GM21717 (cell line): ENCODE data around the gene SASH1.

Experiments used
- ATAC-seq: cut with Tn5 transposase; IDR thresholded peaks from one replicate; pipeline ENCODE4 v1.9.1; 2021; ENCODE audit warnings: mild to moderate bottlenecking, moderate library complexity; ENCODE audit not compliant: unreplicated experiment

Gene SASH1

DNA sequence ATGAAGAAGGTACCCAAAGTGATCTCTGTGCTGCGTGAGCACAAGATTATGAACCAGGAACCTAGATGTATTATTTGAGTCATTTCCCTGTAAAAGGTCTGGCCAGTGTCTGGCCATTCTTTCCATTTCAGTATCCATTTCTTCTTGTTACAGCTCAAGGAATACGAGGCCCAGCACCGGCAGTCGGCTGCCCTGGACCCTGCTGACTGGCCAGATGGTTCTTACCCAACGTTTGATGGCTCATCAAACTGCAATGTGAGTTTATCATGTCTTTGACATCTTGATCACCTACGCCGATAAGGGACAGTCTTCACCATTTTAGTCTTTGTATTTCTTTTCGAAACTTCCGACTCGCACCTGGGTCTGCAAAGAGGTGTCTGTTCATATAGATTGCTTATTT is 144.8 kb downstream of the SASH1 start:
- ATAC-seq, result no peak

DNA sequence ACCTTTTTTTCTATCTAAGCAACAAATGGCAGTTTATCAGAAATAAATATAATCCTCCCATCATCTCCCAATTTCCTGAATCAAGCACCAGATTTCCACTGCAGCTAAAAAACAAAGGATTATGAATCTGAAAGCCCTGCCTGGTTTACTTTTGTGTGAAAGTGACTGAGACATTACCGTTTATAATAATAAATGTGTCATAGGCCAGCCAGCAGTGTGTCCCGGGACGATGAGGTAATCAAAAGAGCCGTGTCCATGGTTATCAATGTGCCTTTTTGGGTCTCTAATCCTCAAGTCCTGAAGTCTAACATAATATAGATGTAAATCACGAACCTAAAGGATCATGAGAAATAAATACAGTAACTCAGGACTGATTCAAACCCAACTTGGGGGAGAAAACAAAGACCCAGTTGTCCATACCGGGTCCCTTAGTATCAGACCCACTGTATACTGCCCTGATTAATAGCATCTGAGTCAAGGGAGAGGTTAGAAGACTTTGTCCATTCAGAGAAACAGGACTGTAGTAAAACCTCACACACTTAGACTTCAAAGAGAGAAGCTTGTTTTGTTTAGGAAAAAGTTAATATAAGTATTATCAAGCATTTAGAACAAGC is 149.1 kb downstream of the SASH1 start:
- no peak for ATAC-seq

DNA sequence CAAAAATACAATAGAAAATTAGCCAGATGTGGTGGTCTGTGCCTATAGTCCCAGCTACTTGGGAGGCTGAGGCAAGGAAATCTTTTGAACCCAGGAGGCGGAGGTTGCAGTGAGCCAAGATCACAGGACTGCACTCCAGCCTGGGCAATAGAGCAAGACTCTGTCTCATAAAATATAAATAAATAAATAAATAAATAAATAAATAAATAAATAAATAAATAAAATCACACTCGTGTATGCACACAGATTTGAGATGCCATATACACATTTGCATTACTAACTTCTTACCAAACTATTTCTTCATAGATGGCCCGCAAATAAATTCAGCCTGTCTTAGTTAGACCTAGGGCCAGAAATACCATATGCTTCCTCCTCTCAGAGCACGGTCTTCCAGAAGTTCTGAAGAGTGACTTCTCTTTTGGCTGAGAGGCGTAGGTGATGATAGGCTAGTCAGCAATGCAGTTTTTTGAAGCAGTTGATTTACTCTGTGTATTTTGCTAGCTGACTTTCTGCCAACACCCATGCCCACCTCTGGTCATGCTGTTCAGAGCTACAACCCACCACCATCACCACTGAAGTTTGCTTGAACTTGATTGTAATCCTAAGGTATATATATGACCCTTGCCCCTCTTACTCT is 150.1 kb downstream of the SASH1 start:
- no peak for ATAC-seq

DNA sequence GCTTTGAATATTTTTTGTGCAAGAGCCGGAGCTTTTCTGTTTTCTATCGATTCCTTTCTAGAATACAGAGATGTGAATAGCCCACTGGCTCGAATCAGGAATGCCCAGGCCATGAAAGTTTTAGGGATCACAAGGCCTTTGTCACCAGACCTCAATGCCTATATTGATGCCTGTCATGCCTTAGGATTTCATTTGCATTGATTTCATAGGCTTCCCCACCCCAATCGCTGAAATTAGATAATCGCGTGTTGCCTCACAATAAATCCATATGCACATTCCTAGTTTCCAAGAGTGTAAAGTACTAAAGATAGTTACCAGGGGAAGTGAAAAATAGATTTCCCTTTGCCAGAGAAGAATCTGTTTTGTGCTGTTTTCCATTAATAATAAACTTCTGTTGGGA is 150.8 kb downstream of the SASH1 start:
- ATAC-seq, result no peak

DNA sequence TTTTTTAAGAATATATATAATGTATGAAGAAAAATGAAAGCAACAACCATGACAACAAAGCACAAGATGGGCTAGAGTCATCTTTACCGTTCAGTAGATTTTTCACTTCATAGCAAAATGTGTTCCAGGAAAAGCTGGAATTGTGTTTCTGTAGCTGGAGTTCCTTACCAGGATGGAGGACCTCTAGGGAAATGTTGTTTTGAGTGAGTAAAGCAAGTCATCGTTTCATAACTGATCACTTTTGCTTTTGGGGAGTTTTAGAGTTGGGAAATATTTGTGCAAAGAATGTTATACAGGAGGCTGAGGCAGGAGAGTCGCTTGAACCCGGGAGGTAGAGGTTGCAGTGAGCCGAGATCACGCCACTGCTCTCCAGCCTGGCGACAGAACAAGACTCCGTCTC is 151.6 kb downstream of the SASH1 start:
- ATAC-seq, result no peak

DNA sequence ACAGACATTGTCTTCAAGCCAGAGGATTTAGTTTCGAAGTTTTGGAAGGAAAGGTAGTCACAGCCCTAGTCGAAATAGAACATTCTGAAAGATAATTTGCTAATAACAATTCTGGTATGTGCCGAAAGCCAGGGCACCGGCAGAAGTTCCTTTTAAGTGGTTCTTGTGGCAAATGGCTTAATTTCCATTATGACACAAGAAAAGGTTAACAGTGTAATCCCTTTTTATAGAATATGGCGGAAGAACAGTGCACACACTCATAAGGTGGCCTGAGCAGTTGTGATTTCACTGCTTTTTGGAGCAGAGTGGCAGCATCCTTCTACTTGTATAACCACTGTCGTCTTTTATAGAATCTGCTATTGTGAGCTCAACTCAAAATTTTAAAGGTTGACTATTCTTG is 152.4 kb downstream of the SASH1 start:
- ATAC-seq, result no peak

DNA sequence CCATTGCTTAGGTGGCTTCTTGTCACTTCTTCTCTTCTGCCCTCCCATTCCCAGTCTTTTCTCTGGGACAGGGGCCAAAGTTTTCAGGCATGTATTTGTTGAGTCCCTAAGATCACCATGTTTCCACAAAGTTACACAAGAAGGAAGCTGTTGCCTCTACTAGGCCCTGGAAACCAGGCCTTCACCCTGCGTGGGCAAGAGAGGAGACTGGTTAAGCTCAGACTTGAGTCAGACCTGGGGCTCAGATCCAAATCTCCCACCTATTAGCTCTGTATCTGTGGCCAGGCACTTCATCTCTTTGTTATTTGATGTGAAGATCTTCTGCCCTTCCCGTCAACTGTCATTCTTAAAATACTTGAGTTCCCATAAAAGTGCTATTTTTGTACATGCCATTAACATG is 154.6 kb downstream of the SASH1 start:
- no peak for ATAC-seq

DNA sequence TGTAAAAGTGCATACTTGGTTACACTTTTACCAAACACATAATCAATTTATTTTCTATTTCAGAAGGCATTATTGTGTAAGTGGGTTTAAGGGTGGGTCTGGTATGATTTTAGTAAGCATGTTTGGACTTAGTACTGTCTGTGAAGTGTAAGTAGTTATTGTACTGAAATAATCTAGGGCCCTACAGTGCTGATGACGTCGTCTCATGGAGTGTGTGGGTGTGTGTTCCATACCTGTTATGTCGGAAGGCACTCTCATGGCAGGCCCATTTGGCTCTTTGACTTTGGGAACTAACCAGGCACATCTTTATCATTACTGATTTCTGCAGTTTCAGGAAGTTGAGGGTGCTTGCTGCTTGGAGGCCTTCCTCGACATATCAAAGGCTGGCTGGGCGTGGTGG is 155.1 kb downstream of the SASH1 start:
- no peak for ATAC-seq

DNA sequence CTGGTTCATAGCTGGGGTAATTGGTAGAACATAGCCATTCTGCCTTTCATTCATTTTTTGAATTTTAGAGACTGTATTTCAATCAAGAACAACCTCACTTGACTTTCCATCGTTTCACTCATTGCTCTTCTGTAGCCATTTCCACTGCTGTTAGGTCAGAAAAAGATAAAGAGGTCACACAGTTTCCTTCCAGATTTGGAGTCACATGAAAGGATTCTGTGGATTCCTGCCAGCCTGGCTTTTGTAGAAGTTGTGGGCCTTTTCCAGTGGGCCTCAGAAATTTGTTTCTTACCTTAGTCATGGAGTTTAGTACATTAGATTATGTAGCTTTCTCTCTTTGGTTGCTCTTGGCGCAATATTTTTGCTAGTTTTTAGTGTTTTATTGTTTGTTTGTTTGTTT is 157.8 kb downstream of the SASH1 start:
- no peak for ATAC-seq

DNA sequence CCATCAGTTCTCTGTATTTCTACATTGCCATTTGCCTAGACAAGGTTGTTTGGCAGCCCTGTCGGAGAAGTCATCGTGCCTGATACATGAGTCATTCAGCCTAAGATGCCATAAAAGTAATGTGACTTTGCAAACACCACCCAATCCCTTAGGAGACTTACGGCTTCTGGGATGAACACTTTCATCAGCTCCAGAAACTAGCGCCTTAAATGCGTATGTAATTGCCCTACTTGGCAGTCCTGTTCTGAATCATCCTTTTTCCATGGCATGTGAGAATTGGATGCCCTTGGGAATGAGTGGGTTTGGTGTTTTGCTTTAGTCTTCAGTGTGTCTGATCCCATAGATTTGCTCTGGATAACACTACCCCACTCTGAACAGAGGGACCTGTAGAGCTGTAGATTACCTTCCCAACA is 158.5 kb downstream of the SASH1 start:
- ATAC-seq, result no peak

DNA sequence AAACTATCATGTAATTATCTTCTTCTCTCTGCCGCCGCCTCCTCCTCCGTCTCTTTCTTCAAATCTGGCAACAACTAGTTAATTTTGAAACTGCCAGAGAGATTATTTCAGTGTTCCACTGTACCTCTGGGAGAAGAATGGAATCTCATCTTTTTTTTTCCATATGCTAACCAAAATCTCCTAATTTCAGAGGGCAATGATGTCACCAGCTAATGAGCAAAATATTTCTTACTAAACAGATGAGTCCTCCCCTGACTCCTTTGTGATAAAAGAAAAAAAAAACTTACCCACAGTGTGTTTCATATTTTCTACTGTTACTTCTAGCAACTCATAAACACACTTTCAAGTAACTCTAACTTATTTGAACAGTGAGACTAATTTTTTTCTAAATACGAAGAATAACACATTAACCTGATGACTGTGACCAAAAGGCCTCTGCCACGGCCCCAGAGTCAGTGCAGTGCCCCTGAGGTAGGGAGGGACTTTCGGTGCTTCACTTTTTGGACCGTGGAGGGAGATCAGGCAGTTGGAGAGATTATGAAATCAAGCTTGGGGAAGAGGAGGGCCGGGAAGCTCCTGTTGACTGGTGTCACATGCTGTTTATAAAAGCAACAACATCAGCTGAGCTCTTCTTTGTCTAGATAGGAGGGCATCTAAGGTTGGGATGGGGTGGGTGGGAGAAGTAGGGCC is 159.6 kb downstream of the SASH1 start:
- ATAC-seq, result no peak

DNA sequence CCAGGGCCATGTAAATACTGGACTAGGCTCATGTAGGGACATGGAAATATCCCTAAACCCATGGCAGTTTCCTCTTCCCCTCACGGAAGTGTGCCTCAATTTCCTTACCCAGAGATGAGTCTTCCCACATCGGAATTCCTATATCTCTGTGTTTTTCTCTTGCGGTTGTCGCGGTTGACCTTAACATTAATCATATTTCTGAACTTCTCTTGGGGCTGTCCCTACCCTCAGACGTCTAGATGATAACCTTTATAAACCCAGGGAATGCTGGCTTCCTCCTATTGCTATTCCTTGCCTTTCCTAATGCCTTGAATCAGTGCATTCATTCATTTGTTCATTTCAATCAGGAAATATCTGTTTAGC is 160.1 kb downstream of the SASH1 start:
- ATAC-seq, result no peak

DNA sequence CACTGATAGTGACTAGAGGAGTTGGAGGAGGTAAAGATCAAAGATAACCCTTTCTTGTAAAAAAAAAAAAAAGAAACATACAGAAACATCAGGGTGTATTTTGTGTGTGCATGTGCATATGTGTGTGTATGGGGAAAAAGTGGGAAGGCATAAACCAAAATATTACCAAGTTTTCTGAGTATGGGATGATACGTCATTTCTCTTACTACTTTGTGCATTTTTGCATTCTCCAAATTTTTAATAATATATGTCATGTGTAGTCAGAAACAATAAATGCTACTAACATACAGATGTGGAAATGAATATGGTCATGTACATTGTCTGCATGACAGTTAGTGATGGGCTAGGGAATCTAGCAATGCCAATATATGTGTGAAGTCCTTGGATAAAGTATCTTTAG is 161.1 kb downstream of the SASH1 start:
- ATAC-seq, result no peak

DNA sequence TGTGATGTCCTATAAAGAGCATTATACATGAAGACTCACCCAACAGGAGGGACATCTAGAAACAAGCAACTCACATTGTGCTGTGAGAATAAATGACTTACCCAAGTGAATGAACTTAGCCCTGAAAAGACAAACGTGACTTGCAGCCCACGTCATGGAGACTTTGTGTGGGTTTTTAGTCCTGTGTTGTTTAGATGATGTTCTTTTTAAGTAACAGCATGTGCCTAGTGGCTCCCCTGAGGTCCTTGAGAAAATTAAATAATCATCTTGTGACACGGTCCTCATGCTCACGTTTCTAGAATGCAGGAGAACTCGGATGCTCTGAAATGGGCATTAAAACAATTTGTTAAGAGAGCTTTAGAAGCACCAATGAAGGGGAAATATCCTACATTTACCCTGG is 165.1 kb downstream of the SASH1 start:
- no peak for ATAC-seq

DNA sequence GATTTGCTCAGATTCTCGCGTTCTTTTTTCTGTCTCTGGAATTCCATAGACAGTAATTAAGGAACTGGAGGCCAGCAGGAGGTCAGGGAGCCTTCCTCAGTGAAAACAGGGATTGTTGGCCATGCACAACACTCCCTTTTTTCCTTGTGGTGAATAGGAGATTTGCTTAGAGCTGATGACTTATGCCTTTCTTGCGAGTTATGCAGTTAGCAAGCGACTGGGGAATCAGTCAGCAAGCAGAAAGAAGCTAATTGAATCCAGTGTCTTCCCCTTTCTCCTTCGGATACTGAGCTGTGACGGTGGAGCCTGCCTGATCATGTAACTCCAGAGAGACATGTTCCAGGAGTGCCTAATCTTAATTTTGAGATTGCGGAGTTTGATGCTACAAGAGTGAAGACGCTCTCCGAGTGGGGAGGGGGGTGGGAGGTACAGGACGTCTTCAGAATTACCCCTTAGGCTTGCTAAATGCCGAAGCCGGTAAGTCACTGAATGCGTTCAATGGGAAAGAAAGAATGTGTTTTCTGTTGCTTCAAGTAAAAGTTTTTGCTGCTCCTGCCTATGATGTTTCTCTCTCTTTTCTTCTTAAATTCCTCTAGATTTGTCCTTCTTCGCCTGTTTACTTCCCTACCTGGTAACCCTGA is 165.9 kb downstream of the SASH1 start:
- ATAC-seq, result no peak

DNA sequence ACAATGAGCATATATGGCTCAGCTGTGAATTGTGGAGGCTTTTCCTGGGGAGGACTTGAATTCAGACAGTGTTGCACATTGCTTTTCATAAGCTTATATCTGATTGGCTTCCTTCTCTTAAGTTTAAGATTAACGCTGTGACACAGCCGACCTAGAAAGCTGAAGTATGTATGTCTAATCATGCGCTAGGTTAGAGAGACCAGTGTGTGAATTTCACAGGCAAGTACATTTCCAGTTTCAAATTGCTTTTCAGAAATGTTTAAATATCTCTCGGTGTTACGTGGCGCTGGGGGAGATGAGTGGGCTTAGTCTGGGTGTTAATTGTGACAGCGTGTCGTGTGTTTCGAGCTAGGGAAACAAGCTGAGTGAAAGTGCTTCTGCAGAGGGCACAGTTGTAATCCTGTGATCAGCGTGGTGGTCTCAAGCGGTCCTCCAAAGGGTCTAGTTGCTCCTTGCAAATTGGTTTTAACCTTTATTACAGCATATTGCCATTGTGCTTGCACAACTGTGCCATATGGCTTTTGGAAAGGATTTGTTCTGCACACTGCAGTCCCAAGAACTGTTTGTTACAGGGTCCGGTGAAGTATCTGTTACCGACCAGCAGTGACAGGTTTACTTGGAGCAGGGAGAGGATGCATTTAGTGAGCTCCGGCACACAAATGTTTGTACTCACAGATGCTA is 166.6 kb downstream of the SASH1 start:
- ATAC-seq, result no peak

DNA sequence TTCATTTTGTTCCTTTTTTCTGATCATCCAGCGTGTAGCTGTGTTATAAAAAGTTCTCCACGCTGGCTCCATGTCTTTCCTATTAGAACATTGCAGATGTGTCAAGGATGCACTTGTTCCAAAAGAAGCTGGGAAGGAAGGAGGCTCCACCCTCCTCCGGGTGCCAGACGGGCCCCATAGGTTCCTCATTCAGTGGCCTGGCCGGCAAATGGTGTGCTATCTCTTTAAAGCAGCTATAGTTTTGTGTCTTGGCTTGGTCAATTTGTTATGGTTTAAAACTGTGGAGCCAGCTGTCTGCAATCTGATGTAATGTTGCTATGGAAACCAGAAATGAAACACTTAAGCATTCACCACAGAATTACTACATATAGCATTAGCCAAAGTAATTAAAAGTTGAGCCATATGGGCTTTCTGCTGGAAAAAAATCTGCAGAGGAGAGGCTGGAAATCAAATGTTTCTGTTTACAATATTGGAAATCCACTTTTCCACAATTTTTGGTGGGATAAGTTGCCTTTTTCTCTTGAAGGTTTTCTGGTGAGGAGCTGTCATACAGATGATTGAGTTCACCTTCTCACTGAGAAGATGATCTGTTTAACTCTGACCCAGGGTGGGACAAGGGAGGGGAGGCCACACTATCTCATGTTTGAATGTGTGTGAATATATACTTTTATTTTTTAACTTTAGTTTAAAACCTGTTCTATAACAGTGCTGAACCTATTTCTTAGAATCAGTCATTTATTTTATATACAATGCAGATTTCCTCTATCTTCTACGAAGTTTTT is 167.4 kb downstream of the SASH1 start:
- ATAC-seq, result no peak

DNA sequence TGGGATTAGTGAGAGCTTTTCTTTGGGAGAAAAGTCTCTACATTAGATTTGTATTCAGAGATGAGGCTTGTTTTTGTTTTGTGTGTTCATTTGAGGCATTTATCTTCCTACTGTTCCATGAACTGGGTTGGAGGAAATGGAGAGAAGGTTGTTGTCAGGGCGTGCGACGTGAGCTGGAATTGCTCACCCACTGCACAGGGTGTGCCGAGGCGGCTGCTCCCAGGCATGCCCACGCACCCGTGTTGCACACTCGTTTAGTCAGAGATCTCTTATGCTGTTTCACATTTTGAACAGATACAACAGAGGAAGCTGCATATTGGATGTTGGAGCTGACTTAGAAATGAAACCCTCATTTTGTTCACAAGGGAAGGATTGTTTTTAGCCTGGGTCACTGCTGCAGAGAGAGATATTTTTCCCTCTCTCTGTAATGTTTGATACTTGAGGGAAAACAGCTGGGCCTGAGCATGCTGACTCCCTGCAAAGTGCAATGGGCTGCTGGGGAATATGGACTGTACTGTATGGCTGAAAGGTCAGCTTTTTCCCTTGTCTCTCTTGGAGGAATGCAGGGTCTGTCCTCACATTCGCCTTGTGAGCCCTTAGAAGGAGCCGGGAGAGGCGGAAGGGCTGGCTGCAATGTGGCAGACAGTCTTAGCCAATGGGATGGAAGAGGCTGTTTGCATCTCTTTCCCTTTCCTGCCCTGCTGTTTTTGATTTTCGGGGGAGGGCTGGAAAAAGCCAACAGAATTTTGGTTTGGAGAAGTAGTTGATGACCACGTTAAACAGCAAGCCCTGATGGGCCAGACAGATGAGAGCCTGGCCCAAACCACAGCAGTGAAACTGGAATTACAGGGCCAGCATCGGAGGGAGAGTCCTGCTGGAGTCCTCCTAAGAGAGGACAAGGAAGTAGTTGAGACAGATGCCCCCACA is 170.8 kb downstream of the SASH1 start:
- no peak for ATAC-seq

DNA sequence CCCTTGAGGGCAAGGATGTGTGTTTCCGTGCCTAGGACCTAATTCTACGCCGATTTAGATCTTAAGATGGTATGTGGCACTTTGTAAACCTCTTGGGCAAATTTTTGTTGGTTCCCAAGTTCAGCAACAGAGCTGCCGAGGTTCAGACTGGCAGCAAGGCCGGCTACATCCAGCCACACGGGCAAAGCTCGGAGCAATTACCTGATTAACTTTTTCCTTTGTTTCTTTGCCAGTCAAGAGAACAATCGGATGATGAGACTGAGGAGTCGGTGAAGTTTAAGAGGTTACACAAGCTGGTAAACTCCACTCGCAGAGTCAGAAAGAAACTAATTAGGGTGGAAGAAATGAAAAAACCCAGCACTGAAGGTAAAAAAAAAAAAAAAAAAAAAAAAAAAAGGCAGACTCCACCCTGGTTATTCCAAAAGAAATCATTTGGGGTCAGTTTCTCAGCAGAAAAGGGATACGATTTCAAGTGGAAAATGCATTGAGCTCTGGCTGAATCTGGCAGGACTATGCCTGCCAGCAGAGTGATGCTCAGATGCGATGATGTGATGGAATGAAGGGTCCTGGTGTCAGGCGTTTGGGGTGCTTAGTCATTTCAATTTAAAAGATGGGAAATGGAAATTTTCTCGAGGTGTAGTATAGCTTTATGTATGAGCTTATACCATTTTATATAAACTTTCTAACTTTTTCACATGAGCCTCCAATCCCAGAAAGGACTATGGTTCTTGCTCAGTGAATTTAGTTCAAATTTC is 171.6 kb downstream of the SASH1 start:
- ATAC-seq, result no peak
